GM12801 (cell line): ENCODE results near the gene SPARC.

Source experiments
- CTCF ChIP-seq: IDR thresholded peaks from one replicate; pipeline ENCODE4 v1.5.1; 2011; ENCODE audit warnings: control low read depth; ENCODE audit not compliant: insufficient read length; ENCODE audit errors: extremely low read depth

The SPARC gene

GRCh38 chr5:151682240-151682639 is 4.5 kb downstream of the SPARC start:
- TF ChIP-seq CTCF = no peak

- no peak for TF ChIP-seq CTCF
Measured at GRCh38 chr5:151680944-151681427, 5.7 kb downstream of the SPARC start.

GRCh38 chr5:151679421-151680155 is 7.1 kb downstream of the SPARC start:
- TF ChIP-seq CTCF = no peak

GRCh38 chr5:151678713-151679112 is 8.0 kb downstream of the SPARC start:
- no peak for TF ChIP-seq CTCF

- TF ChIP-seq CTCF = no peak
Measured at GRCh38 chr5:151677776-151678545, 8.8 kb downstream of the SPARC start.

GRCh38 chr5:151676719-151677118 is 10.0 kb downstream of the SPARC start:
- no peak for TF ChIP-seq CTCF

- no peak for TF ChIP-seq CTCF
Measured at GRCh38 chr5:151676314-151676712, 10.4 kb downstream of the SPARC start.
